ENCODE data around the gene MAOB.
"Not testable (repeated sequence)": the region's sequence is repeated elsewhere in the genome, so short reads cannot be mapped to it uniquely, and the experiment has no call there.

The MAOB gene

DNA sequence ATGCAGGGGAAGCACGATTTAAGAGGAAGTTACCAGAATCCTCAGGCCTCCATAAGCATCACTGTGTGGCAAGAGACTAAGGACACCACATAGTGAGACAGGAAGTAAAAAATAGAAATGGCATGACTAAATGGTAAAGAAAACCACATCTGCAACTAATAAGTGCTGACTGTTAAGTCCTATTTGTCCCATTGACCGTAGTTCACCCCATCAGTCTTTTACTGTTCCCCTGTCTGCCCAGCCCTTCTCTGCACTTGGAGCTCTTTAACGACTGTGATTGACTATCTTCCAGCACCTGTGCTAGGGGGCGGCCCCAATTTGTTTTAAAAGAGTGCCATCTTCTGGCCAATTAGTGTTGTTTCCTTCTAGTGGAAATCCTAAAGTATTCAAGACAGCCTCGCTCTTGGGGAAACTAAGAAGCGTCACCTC is 132.0 kb downstream of the MAOB start:
- DNase-seq = peak; percentile 58

DNA sequence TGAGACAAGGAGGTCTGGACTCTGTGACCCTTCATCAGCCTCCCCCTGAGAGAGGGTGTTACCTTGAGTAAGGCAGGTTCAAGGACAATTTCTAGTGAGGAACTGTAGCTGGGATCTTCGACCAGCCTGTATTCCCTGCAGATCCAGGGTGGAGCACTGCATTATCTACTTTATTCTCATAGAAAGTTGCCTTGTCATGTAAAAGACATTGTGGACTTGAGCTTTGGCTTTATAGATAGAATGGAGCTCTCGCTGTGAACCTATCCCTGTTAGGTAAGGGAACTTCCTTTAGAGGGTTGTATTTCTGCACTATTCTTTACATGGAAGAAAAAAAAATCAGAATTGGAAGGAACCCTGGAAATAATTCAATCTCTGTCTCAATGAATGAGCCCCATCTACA is 134.8 kb downstream of the MAOB start:
- DNase-seq = no peak

- no peak for DNase-seq
Measured at GRCh38 chrX:43745938-43746721, 136.1 kb downstream of the MAOB start.

DNA sequence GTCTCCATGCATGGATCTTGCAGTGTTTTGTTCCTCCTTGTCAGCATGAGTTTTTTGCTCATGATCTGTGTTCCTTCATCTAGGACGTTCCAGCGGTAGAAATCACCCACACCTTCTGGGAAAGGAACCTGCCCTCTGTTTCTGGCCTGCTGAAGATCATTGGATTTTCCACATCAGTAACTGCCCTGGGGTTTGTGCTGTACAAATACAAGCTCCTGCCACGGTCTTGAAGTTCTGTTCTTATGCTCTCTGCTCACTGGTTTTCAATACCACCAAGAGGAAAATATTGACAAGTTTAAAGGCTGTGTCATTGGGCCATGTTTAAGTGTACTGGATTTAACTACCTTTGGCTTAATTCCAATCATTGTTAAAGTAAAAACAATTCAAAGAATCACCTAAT is 138.0 kb downstream of the MAOB start:
- DNase-seq = no peak

DNA sequence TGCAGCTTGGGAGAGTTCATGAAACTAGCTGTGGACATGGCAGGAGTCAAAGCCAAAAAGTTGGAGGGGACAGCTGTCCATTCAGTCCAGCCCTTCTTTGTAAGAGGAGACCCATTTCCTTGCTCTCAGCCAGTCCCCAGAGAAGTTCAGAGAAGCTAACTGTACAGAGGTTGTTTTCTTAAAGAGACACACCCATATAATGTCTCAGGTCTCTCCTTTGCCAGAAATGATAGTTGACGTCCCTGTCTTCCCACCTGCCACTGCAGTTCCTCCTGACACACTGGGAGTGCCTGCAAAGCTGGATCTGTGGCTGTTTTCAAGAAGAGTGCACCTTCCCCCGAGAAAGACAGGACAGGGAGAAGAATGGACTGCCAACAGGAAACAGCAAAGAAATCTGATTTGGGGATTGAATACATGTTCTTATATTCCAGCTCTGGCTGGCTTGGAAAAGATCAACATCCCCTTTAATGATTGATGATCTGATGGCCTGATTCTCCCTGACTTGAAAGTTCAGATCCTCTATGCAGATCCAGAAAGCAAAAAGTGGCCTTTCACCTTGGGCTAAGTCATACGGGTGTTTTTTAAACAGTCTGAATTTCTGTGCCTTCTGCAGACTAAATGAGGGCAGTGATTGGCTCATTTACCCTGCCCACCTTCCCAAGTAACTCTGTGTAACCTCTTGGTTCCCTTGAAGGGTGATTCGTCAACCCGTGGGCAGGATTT is 139.0 kb downstream of the MAOB start:
- no peak for DNase-seq

- peak; percentile 45 for DNase-seq
Measured at GRCh38 chrX:43741843-43742573, 140.2 kb downstream of the MAOB start.

DNA sequence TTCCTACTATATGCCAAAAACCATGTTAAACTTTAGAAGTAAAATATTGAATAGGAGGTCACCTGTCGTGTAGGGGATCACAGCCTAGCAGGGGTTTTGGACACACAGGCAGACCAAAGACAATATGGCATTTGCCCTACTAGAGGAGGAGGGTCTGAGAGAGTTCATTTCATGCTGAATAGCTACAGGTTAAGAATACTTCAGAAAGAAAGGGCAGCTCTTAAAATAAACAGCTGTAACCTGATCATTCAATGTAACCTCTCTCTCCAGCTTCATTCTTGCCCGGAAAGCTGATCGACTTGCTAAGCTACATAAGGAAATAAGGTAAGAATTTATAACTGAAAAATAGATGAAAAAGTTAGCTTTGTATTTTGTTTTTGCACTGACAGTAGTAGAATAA is 146.3 kb downstream of the MAOB start:
- DNase-seq = no peak

GRCh38 chrX:43735534-43735933 is 146.7 kb downstream of the MAOB start:
- DNase-seq = no peak

DNA sequence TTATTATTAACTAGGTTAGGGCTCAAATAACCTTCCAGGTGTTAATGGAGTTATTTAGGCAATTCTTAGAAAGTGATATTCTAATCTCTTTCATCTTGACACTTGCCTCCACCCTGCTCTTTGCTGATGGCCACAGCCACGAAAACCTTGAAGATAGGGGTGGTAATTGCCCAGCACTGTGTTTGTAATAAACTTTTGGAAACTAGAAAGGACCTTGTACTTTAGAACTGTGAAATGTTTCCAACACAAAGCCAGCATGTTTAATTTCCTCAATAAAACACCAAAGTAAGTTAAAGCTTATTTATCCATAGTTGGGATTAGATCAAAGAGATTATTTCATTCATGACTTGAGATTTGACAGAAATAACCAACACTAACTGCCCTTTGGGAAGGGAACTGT is 147.8 kb downstream of the MAOB start:
- no peak for DNase-seq

- no peak for DNase-seq
Measured at GRCh38 chrX:43733699-43734098, 148.6 kb downstream of the MAOB start.

DNA sequence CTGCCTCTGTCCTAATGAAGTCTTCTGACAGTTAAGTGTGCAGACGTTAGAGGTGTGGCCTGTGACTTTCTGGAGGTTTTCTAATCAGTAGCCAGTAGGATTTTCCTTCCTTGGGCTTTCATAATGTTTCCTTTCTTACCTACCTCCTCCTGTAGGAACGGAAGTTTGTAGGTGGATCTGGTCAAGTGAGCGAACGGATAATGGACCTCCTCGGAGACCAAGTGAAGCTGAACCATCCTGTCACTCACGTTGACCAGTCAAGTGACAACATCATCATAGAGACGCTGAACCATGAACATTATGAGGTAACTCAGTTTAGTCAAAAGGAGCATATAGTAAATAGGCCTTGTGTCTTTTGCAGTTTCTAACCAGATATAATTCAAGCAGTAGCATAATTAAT is 151.2 kb downstream of the MAOB start:
- DNase-seq = no peak

DNA sequence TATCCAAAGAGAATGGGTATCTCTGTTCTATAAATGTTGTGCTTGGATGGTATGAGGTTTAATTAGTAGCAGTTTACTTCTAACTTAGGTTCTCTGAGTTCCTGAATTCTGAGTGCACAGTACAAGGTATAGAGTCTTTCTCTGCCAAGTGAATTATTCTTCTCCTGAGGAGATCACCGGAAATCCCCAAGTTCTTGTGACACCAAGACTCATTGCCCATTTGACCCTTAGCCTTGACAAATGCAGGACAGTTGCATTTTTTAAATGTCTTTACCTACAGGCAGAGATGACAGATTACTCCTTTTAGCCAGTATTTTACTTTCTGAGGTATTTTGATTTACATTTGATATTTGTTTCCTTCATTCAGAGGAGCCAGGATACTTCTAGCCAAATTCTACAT is 153.3 kb downstream of the MAOB start:
- no peak for DNase-seq

DNA sequence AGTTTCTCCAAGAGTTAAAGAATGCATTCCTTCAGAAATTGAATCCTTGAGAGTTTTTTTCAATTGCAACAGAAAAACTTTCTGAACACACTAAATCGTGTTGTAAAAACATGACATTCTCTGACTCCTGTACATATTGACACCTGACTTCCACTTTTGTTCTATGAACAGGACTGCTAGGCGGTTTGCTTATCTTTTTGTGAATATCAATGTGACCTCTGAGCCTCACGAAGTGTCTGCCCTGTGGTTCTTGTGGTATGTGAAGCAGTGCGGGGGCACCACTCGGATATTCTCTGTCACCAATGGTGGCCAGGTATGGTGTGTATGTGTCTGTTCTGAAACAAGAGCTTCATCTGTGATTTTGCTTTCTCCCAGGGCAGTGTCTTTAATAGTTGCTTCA is 154.2 kb downstream of the MAOB start:
- no peak for DNase-seq

DNA sequence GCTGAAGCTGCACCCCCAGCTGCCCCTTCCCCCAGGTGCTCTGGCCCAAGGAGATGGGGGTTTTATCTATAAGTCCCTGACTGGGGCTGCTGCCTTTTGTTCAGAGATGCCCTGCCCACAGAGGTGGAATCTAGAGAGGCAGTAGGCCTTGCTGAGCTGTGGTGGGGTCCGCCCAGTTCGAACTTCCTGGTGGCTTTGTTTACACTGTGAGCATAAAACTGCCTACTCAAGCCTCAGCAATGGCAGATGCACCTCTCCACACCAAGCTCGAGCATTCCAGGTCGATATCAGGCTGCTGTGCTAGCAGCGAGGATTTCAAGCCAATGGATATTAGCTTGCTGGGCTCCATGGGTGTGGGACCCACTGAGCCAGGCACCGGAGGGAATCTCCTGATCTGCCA is 155.0 kb downstream of the MAOB start:
- DNase-seq = not testable (repeated sequence)

- not testable (repeated sequence) for DNase-seq
Measured at GRCh38 chrX:43725227-43725626, 157.0 kb downstream of the MAOB start.

GRCh38 chrX:43720961-43721360 is 161.3 kb downstream of the MAOB start:
- no peak for DNase-seq

DNA sequence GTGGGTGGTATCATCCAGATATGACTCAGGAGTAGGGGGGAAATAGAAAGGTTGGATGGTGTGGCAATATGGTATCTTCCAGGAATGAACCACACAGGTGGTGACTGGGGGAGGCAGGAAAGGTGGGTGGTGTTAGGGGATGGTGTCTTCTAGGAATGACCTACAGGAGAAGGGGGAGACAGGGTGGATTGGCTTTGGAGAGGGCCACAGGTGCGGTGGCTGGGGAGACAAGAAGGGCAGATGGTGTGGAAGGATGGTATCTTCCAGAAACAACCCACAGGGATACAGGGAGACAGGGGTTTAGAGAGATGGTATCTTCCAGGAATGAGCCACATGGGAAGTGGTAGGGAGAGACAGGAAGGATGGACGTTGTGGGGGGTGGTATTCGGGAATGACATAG is 162.2 kb downstream of the MAOB start:
- DNase-seq = no peak

DNA sequence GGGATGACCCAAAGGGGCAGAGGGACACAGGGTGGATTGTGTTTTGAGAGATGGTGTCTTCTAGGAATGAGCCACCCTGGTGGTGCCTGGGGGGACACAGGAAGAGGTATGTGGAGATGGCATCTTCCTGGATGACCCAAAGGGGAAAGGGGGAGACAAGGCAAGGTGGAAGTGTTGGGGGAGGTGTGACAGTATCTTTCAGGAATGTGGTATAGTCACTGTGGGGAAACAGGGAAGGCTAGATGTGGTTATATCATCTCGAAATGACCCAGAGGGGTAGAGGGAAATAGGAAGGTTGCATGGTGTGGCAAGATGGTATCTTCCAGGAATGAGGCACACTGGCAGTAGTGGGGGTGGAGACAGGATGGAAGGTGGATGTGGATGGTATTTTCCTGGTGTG is 163.3 kb downstream of the MAOB start:
- no peak for DNase-seq

- DNase-seq = no peak
Measured at GRCh38 chrX:43718546-43718945, 163.7 kb downstream of the MAOB start.

- no peak for DNase-seq
Measured at GRCh38 chrX:43718081-43718480, 164.2 kb downstream of the MAOB start.

DNA sequence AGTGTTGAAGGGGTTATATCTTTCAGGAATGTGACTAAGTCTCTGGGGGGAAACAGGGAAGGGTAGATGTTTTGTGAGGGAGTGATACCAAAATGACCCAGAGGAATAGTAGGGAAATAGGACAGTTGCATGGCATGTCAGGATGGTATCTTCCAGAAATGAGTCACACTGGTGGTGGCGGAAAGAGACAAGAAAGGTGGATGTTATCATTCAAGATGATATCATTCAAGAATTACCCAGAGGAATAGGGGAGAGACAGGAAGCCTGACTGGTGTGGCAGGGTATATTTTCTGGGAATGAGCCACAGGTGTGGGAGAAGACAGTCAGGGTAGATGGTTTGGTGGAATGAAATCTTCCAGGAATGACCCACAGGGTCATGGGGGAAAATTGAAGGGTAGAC is 165.1 kb downstream of the MAOB start:
- no peak for DNase-seq

GRCh38 chrX:43716696-43717095 is 165.6 kb downstream of the MAOB start:
- no peak for DNase-seq

Measured in fibroblast of skin of right biceps (primary cell).